Coronary artery (tissue), 2 donors: ENCODE results near the gene CFAP299.

ENCODE experiments used
- DNase-seq: peaks from one replicate; pipeline ENCODE4 v3.0.0-alpha.2; 2017; ENCODE audit warnings: low spot score
- H3K27ac ChIP-seq, 2 donors: fragments of 200-600 bp; sonication (generic); one replicate each; pipeline ENCODE4 v1.5.1; 2016 to 2019
- H3K4me3 ChIP-seq: fragments of 200-600 bp; sonication (generic); 2 replicates; pipeline ENCODE4 v1.5.1; 2016; ENCODE audit warnings: mild to moderate bottlenecking, moderate library complexity
- TF ChIP-seq, protein P1 (sequence below): fragments of 200-600 bp; sonication (generic); IDR thresholded peaks from one replicate; pipeline ENCODE4 v1.5.1; 2019; ENCODE audit warnings: antibody characterized with exemption

The CFAP299 gene

DNA sequence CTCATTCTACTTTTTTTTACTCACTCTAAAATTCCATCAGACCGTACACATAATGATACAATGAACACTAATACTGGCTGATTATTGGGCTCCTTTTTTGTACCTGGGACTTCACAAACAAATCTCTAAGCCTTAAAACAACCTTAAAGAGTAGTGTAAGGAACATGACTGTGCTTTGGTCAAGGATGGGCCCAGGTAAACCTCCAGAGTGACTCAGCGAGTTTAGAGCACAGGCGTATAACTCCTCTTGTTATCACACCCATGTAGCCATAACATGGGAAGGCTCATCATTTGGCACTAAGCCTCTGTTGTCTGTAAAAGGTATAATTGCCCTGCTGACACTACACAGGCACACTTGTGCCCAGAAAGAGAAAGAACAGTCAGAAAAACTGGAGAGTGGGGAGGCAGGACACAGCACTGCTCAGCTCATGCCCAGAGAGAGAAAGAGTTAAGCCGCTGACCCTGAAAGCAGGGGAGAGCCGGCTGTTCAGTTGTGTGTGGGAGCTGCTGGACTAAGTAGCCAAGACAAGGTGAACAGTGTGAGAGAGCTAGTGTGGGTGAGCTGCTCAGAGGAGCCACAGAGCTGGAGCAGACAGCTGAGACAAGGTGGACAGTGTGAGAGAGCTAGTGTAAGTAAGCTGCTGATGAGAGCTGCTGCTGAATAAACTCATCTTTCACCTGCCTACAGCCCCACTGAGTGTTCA is 375.4 kb downstream of the CFAP299 start:
- TF ChIP-seq, protein P1, sequence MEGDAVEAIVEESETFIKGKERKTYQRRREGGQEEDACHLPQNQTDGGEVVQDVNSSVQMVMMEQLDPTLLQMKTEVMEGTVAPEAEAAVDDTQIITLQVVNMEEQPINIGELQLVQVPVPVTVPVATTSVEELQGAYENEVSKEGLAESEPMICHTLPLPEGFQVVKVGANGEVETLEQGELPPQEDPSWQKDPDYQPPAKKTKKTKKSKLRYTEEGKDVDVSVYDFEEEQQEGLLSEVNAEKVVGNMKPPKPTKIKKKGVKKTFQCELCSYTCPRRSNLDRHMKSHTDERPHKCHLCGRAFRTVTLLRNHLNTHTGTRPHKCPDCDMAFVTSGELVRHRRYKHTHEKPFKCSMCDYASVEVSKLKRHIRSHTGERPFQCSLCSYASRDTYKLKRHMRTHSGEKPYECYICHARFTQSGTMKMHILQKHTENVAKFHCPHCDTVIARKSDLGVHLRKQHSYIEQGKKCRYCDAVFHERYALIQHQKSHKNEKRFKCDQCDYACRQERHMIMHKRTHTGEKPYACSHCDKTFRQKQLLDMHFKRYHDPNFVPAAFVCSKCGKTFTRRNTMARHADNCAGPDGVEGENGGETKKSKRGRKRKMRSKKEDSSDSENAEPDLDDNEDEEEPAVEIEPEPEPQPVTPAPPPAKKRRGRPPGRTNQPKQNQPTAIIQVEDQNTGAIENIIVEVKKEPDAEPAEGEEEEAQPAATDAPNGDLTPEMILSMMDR, result no peak
- no peak for DNase-seq
- H3K4me3 ChIP-seq, result no peak overlapping the region
- H3K27ac ChIP-seq, result no peak overlapping the region

GRCh38 chr4:80711956-80712355 is 376.4 kb downstream of the CFAP299 start:
- no peak overlapping the region for H3K4me3 ChIP-seq
- no peak overlapping the region for H3K27ac ChIP-seq
- TF ChIP-seq, protein P1, result no peak
- no peak for DNase-seq

GRCh38 chr4:80713409-80713808 is 377.9 kb downstream of the CFAP299 start:
- Histone ChIP-seq H3K27ac (no peak overlapping the region), H3K4me3 (no peak overlapping the region)
- DNase-seq, result no peak
- TF ChIP-seq, protein P1, result no peak

GRCh38 chr4:80717204-80717603 is 381.7 kb downstream of the CFAP299 start:
- TF ChIP-seq, protein P1, result no peak
- H3K27ac ChIP-seq, result no peak overlapping the region
- DNase-seq, result no peak
- no peak overlapping the region for H3K4me3 ChIP-seq

DNA sequence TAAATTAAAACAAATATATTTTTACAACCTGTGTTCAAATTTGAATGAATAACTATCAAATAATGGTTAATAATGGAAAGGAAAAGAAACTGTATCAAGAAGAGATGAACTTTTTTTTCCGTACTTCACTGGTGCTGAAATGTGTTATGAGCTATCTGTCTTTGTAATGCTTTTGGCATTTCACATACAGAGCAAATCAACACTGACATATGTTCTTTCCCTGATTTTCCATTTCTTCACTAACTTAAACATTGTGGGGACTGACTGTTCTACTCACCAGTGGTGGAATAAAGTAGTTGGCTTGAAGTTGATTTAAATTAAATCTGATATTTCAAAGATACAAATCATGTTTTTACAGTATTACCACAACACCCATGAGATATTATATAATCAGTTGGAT is 390.9 kb downstream of the CFAP299 start:
- DNase-seq, result no peak
- H3K27ac ChIP-seq, result no peak overlapping the region
- TF ChIP-seq, protein P1, result no peak
- no peak overlapping the region for H3K4me3 ChIP-seq

DNA sequence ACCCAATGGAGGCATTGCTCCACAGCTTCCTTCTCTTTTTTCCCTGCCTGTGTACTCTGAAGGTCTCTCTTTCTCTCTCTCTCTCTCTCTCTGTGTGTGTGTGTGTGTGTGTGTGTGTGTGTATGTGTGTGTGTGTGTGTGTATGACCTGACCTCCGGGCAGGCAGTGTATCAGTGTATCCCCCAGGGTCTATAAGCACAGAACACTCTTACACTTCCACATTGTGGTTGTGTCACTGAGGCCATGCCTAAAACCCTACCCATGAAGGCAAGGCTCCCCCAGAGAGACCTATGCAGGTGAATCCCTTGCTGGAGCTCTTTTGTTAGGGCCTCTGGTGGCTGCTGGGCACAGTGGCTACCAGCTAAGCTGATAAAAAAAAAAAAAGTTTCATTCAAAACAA is 394.6 kb downstream of the CFAP299 start:
- TF ChIP-seq, protein P1, result no peak
- H3K27ac ChIP-seq, result no peak overlapping the region
- DNase-seq, result no peak
- no peak overlapping the region for H3K4me3 ChIP-seq

- TF ChIP-seq, protein P1, result no peak
- H3K27ac ChIP-seq, result no peak overlapping the region
- DNase-seq, result no peak
- H3K4me3 ChIP-seq, result no peak overlapping the region
Measured at GRCh38 chr4:80731436-80731835, 395.9 kb downstream of the CFAP299 start.
